A549 (cell line): ENCODE results near the gene ZNF205.
A peak's percentile ranks its signal among the peaks of the same experiment; 100 is the strongest.

Experiments used
- BHLHE40 ChIP-seq: IDR thresholded peaks from 2 replicates; pipeline ENCODE4 v1.6.1; 2012; ENCODE audit warnings: low read depth, low read length, inconsistent platforms
- EP300 ChIP-seq, 2 experiments: fragments of >200 bp; sonication (Bioruptor Twin); formaldehyde crosslinking; IDR thresholded peaks; 2 replicates in 1 of 2; 3 replicates in 1 of 2; pipeline ENCODE4 v1.6.1; 2016 to 2017
- HDAC2 ChIP-seq: fragments of 200-600 bp; sonication (generic); IDR thresholded peaks from 2 replicates; pipeline ENCODE4 v1.6.1; 2016
- JUN ChIP-seq, 2 experiments: fragments of >200 bp; sonication (Bioruptor Twin); formaldehyde crosslinking; IDR thresholded peaks; 2 replicates in 1 of 2; 3 replicates in 1 of 2; pipeline ENCODE4 v1.6.1; 2016 to 2017
- MAZ ChIP-seq: fragments of 150-350 bp; IDR thresholded peaks from 2 replicates; pipeline ENCODE4 v1.6.1; 2014; ENCODE audit warnings: antibody characterized with exemption, low read depth, low read length, borderline replicate concordance
- NPAS2 ChIP-seq: fragments of 250-450 bp; sonication (Bioruptor Pico); IDR thresholded peaks from 2 replicates; pipeline ENCODE4 v1.8.0; 2022; ENCODE audit warnings: mild to moderate bottlenecking, moderate library complexity, borderline replicate concordance
- PHF8 ChIP-seq: fragments of 200-600 bp; sonication (generic); IDR thresholded peaks from 2 replicates; pipeline ENCODE4 v1.6.1; 2016; ENCODE audit warnings: low read depth, mild to moderate bottlenecking, antibody characterized with exemption, moderate library complexity, borderline replicate concordance
- RAD21 ChIP-seq, 2 experiments: fragments of >200 bp in 1 of 2; sonication (Bioruptor Twin) in 1 of 2; formaldehyde crosslinking in 1 of 2; IDR thresholded peaks in 1 of 2; conservative IDR thresholded peaks in 1 of 2; 2 replicates in 1 of 2; 3 replicates in 1 of 2; pipeline ENCODE4 v1.6.1; 2012 to 2018; ENCODE audit warnings: inconsistent platforms in 1 of 2
- RCOR1 ChIP-seq: fragments of 150-350 bp; IDR thresholded peaks from 2 replicates; pipeline ENCODE4 v1.6.1; 2014; ENCODE audit warnings: antibody characterized with exemption, low read length, low read depth
- ZC3H11A ChIP-seq: fragments of 450-650 bp; IDR thresholded peaks from 2 replicates; pipeline ENCODE4 v1.6.1; 2014; ENCODE audit warnings: antibody characterized with exemption, mild to moderate bottlenecking
- ZFP36 ChIP-seq: fragments of 450-650 bp; IDR thresholded peaks from 2 replicates; pipeline ENCODE4 v1.6.1; 2014; ENCODE audit warnings: borderline replicate concordance; ENCODE audit not compliant: partially characterized antibody
- TF ChIP-seq, protein P1 (sequence below): fragments of >200 bp; sonication (Bioruptor Twin); formaldehyde crosslinking; IDR thresholded peaks from 3 replicates; pipeline ENCODE4 v1.6.1; 2016
- TF ChIP-seq, protein P2 (sequence below): fragments of >200 bp; sonication (Bioruptor Twin); formaldehyde crosslinking; IDR thresholded peaks from 3 replicates; pipeline ENCODE4 v1.5.1; 2016
- TF ChIP-seq, protein P3 (sequence below): fragments of 450-650 bp; IDR thresholded peaks from 2 replicates; pipeline ENCODE4 v1.6.1; 2014; ENCODE audit warnings: antibody characterized with exemption

DNA sequence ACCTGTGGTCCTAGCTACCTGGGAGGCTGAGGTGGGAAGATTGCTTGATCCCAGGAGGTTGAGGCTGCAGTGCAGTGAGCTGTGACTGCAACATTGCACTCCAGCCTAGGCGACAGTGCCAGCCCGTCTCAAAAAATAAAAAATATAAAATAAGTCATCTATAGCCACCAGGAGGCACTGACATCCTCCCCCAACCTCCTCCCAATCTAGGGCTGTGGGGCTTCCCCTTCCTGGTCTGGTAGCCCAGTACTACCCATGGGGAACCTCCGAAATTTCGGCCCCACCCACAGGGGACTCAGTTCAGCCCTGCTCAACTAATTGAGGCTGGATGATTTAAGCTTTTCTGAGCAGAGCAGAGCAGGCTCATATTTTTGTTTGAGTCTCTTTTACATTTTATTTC, 16.5 kb upstream of the ZNF205 start:
- TF ChIP-seq, protein P1, sequence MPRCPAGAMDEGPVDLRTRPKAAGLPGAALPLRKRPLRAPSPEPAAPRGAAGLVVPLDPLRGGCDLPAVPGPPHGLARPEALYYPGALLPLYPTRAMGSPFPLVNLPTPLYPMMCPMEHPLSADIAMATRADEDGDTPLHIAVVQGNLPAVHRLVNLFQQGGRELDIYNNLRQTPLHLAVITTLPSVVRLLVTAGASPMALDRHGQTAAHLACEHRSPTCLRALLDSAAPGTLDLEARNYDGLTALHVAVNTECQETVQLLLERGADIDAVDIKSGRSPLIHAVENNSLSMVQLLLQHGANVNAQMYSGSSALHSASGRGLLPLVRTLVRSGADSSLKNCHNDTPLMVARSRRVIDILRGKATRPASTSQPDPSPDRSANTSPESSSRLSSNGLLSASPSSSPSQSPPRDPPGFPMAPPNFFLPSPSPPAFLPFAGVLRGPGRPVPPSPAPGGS: no peak
- TF ChIP-seq, protein P2, sequence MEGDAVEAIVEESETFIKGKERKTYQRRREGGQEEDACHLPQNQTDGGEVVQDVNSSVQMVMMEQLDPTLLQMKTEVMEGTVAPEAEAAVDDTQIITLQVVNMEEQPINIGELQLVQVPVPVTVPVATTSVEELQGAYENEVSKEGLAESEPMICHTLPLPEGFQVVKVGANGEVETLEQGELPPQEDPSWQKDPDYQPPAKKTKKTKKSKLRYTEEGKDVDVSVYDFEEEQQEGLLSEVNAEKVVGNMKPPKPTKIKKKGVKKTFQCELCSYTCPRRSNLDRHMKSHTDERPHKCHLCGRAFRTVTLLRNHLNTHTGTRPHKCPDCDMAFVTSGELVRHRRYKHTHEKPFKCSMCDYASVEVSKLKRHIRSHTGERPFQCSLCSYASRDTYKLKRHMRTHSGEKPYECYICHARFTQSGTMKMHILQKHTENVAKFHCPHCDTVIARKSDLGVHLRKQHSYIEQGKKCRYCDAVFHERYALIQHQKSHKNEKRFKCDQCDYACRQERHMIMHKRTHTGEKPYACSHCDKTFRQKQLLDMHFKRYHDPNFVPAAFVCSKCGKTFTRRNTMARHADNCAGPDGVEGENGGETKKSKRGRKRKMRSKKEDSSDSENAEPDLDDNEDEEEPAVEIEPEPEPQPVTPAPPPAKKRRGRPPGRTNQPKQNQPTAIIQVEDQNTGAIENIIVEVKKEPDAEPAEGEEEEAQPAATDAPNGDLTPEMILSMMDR: peak; percentile 19; the same call in 2 of the 3 replicates
- TF ChIP-seq PHF8 (no peak), ZFP36 (no peak), RAD21 (conservative IDR thresholded peaks at IDR 0.05 in 1 of 2, IDR thresholded peaks at IDR 0.05 in 1 of 2) (no peak), BHLHE40 (no peak), EP300 (IDR thresholded peaks at IDR 0.05) (no peak), JUN (IDR thresholded peaks at IDR 0.05) (no peak), NPAS2 (CRISPR knock-in tag) (no peak), MAZ (no peak), RCOR1 (no peak), ZC3H11A (no peak), HDAC2 (no peak)
- TF ChIP-seq, protein P3, sequence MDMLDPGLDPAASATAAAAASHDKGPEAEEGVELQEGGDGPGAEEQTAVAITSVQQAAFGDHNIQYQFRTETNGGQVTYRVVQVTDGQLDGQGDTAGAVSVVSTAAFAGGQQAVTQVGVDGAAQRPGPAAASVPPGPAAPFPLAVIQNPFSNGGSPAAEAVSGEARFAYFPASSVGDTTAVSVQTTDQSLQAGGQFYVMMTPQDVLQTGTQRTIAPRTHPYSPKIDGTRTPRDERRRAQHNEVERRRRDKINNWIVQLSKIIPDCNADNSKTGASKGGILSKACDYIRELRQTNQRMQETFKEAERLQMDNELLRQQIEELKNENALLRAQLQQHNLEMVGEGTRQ: no peak
